ENCODE results near the gene CFAP119. TPM values are rescaled to one million over a fixed set of nuclear protein-coding genes. Genes with fewer than 3 reads are reported as not detected.

Gene CFAP119
- total and polyA plus RNA-seq, 10 of the 15 experiments (the other 5 are each of a cell fraction or from before 2014, with no cell fraction given), result 2.2 to 9.4 (median 4.3) TPM

- H3K27ac ChIP-seq (ENCODE audit: control insufficient read depth, insufficient read depth), result no peak overlapping the region
- no peaks in the 10 kb centered on the region for H3K27me3 ChIP-seq (replicated peaks in 1 of 2; ENCODE audit: control insufficient read depth in 2 of 2, insufficient read depth in 2 of 2, low read length in 1 of 2)
- ChIA-PET SMC1A (ENCODE audit: uncharacterized antibody, unreplicated experiment) (no interaction called here), RAD21 (ENCODE audit: unreplicated experiment) (no interaction called here), POLR2A (no interaction called here), CTCF (no interaction called here)
- no TSS peak for BruUV-seq (replicated peaks)
- in situ Hi-C loops (cut with MboI) (loop anchor here (25.0 kb wide), 1 partner anchor 1130 kb away; no protein-coding TSS in a partner anchor), intact Hi-C loops (cut with micrococcal nuclease; ENCODE audit: unreplicated experiment) (no loop called here)
- no peaks in the 10 kb centered on the region for H3K9me3 ChIP-seq (replicated peaks; ENCODE audit: control insufficient read depth, insufficient read depth, low read length)
- H3K79me2 ChIP-seq (ENCODE audit: control insufficient read depth, insufficient read depth, low read length), result peaks cover 2% of the 10 kb centered on the region
- no peak overlapping the region for H3K9ac ChIP-seq (ENCODE audit: control insufficient read depth, insufficient read depth, low read length)
- FAIRE-seq, result no peak
- H4K20me1 ChIP-seq (ENCODE audit: control insufficient read depth, insufficient read depth), result no peaks in the 10 kb centered on the region
- H3K4me3 ChIP-seq, result no peak overlapping the region
- no peak overlapping the region for H2AFZ ChIP-seq (ENCODE audit: control insufficient read depth, low read depth, low read length)
- peaks cover 11 to 14% of the 10 kb centered on the region in 2 experiments; a peak in 3 of 4 replicates for H3K36me3 ChIP-seq (ENCODE audit: control insufficient read depth in 2 of 2, insufficient read depth in 2 of 2, low read length in 1 of 2)
- peaks cover 4% of the 10 kb centered on the region; the same call in 1 of the 2 replicates for H3K4me1 ChIP-seq (ENCODE audit: control insufficient read depth, insufficient read depth, low read length)
- 99% methylated on average over 7 of the region's 7 CpGs for WGBS (ENCODE audit: insufficient coverage, insufficient replicate concordance, low lambda C conversion rate, missing lambda C conversion rate)
- no peak overlapping the region for H3K4me2 ChIP-seq (ENCODE audit: control insufficient read depth, insufficient read depth)
- no peak for DNase-seq (ENCODE audit: low read depth, low spot score)
- no peak for ATAC-seq
- TF ChIP-seq PAX5 (IDR thresholded peaks at IDR 0.05; ENCODE audit: borderline replicate concordance, low read depth, low read length), result no peak
- no peak for TF ChIP-seq CEBPZ (IDR thresholded peaks at IDR 0.05; ENCODE audit: low read depth, low read length)
- TF ChIP-seq JUND (IDR thresholded peaks at IDR 0.05; ENCODE audit: low read depth, low read length), result no peak
- no peak for TF ChIP-seq CUX1 (IDR thresholded peaks at IDR 0.05; ENCODE audit: insufficient replicate concordance, low read depth, low read length)
- no peak for TF ChIP-seq TCF12 (IDR thresholded peaks at IDR 0.05; ENCODE audit: low read depth, low read length)
- no peak for TF ChIP-seq SP1 (IDR thresholded peaks at IDR 0.05; ENCODE audit: low read depth, low read length)
- TF ChIP-seq CBX3 (IDR thresholded peaks at IDR 0.05; ENCODE audit: borderline replicate concordance, low read depth), result no peak
- no peak for TF ChIP-seq PKNOX1 (IDR thresholded peaks at IDR 0.05)
- no peak for TF ChIP-seq EP300 (IDR thresholded peaks at IDR 0.05; ENCODE audit: borderline replicate concordance in 1 of 2, control insufficient read depth in 1 of 2, low read depth in 2 of 2, low read length in 2 of 2)
- TF ChIP-seq IRF5 (IDR thresholded peaks at IDR 0.05; ENCODE audit: borderline replicate concordance), result no peak
Observed at GRCh38 chr16:30757316-30757715, 4.5 kb downstream of the CFAP119 start.

Data from GM12878 (cell line).